Measurements from ENCODE around the gene PCBP3. TPM values are rescaled to one million over a fixed set of nuclear protein-coding genes. Genes with fewer than 3 reads are reported as not detected.

Gene PCBP3
- total RNA-seq, 4 donors from 2014 or later, result 0.77 to 8.6 (median 3.2) TPM; not detected in 1

DNA sequence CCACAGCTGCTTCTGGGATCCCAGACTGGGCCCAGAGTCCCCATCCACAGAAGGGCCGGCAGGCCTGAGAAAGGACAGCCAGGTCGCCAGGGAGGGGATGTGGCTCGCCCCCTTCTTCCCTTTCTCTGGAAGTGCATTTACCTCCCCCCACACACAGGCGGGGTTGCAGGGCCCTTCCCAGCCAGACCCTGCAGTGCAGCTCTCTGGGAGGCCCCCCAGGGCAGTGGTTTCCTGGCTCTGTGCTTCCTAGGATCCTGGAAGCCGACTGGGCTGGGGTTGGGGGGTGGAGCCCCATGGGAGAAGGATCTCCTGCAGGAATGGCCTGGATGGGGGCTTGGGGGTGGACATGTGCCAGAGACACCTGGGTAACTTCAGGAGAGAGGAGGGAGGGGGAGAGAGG is 333.9 kb downstream of the PCBP3 start:
- peak; percentile 81 to 88 for DNase-seq
- intact Hi-C loops (cut with DNase I; ENCODE audit: low total_unique reads), result loop anchor here (10.0 kb wide), 1 partner anchor 247 kb away; the partner anchor contains the start of gene LSS
- Histone ChIP-seq H3K4me1 (peaks cover 0 to 18% of the 10 kb centered on the region in 2 donors), H3K4me3 (peak overlapping the region in 1 of 2 donors; percentile 11), H3K36me3 (no peaks in the 10 kb centered on the region), H3K27me3 (no peaks in the 10 kb centered on the region), H3K9me3 (no peaks in the 10 kb centered on the region), H3K27ac (peak overlapping the region; percentile 96 to 98)
- TF ChIP-seq POLR2A (IDR thresholded peaks at IDR 0.05), result peak in 1 of 2 donors; percentile 19
- TF ChIP-seq, protein P1, sequence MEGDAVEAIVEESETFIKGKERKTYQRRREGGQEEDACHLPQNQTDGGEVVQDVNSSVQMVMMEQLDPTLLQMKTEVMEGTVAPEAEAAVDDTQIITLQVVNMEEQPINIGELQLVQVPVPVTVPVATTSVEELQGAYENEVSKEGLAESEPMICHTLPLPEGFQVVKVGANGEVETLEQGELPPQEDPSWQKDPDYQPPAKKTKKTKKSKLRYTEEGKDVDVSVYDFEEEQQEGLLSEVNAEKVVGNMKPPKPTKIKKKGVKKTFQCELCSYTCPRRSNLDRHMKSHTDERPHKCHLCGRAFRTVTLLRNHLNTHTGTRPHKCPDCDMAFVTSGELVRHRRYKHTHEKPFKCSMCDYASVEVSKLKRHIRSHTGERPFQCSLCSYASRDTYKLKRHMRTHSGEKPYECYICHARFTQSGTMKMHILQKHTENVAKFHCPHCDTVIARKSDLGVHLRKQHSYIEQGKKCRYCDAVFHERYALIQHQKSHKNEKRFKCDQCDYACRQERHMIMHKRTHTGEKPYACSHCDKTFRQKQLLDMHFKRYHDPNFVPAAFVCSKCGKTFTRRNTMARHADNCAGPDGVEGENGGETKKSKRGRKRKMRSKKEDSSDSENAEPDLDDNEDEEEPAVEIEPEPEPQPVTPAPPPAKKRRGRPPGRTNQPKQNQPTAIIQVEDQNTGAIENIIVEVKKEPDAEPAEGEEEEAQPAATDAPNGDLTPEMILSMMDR (IDR thresholded peaks at IDR 0.05), result no peak

DNA sequence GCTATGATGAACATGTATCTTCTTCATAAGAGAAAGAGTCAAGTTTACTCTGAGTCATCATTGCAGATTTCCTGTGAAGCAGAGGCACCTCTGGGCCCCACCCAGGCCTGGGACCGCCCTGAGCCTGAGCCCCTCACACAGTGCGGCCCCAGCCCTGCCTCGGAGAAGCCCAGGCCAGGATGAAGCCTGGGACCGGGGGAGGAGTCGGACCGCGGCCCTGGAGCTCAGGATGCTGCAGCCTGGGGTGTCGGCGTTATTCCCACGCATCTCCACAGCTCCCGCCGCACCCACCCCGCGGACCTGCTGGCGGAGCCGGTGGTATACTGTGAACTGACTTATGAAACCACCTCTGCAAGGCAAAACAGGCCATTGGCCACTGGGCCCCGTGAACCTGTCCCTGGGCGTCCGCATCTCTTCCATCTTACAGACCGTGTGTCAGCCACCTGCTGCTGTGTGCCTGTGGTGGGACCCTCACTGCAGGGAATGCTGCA is 335.7 kb downstream of the PCBP3 start:
- H3K27ac ChIP-seq, result peak overlapping the region; percentile 96 to 98
- TF ChIP-seq, protein P1 (IDR thresholded peaks at IDR 0.05), result no peak
- no peak for TF ChIP-seq POLR2A (IDR thresholded peaks at IDR 0.05)
- no peaks in the 10 kb centered on the region for H3K36me3 ChIP-seq
- intact Hi-C loops (cut with DNase I; ENCODE audit: low total_unique reads), result loop anchor here (10.0 kb wide), 1 partner anchor 246 kb away; the partner anchor contains the start of gene LSS
- peaks cover 0 to 17% of the 10 kb centered on the region in 2 donors for H3K4me1 ChIP-seq
- peak; percentile 60 to 62 for DNase-seq
- H3K4me3 ChIP-seq, result no peak overlapping the region
- H3K27me3 ChIP-seq, result no peaks in the 10 kb centered on the region
- H3K9me3 ChIP-seq, result no peaks in the 10 kb centered on the region

DNA sequence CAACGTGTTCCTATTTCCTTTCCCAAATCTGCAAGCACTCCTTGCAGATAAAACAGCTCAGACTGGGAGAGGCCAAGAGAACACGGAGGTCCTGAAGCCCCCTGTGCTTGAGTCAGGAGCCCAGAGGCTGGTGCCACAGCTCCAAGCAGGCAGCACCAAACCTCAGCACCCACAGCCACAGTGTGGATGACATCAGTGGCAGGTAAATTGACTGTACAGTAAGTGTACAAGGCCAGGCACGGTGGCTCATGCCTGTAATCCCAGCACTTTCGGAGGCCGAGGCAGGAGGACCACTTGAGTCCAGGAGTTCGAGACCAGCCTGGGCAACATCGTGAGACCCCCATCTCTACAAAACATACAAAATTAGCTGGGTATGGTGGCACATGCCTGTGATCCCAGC is 336.1 kb downstream of the PCBP3 start:
- intact Hi-C loops (cut with DNase I; ENCODE audit: low total_unique reads), result loop anchor here (5.0 to 10.0 kb wide), 2 partner anchors 73 to 245 kb away; partner anchors contain the start of gene LSS
- peak overlapping the region; percentile 96 to 98 for H3K27ac ChIP-seq
- TF ChIP-seq, protein P1 (IDR thresholded peaks at IDR 0.05), result no peak
- TF ChIP-seq POLR2A (IDR thresholded peaks at IDR 0.05), result no peak

DNA sequence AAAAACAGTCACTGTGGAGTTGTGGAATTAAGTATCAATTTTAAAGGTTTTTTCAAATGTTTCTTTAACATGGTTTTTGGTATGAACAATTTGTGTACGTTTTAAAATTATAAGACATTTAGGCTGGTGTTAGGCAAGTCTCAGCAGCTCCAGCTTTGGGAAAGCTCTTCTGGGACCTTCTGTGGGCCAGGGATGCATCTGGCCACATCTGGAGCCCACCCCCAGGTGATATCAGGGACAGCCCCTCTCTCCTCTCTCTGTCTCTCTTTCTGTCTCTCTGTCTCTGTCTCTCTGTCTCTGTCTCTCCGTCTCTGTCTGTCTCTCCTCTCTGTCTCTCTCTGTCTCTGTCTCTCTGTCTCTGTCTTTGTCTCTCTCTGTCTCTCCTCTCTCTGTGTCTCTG is 336.7 kb downstream of the PCBP3 start:
- Histone ChIP-seq H3K27ac (peak overlapping the region; percentile 96 to 98), H3K4me1 (peaks cover 0 to 20% of the 10 kb centered on the region in 2 donors), H3K4me3 (no peak overlapping the region), H3K36me3 (no peaks in the 10 kb centered on the region), H3K27me3 (no peaks in the 10 kb centered on the region), H3K9me3 (no peaks in the 10 kb centered on the region)
- intact Hi-C loops (cut with DNase I; ENCODE audit: low total_unique reads), result loop anchor here (5.0 kb wide), 1 partner anchor 72 kb away; no protein-coding TSS in a partner anchor
- TF ChIP-seq, protein P1 (IDR thresholded peaks at IDR 0.05), result no peak
- no peak for DNase-seq

More for the DNA sequence above, 336.1 kb downstream of the PCBP3 start:
- Histone ChIP-seq H3K9me3 (no peaks in the 10 kb centered on the region), H3K4me3 (no peak overlapping the region), H3K4me1 (peaks cover 0 to 20% of the 10 kb centered on the region in 2 donors), H3K36me3 (no peaks in the 10 kb centered on the region), H3K27me3 (no peaks in the 10 kb centered on the region)
- peak in 1 of 2 donors; percentile 23 for DNase-seq

DNA sequence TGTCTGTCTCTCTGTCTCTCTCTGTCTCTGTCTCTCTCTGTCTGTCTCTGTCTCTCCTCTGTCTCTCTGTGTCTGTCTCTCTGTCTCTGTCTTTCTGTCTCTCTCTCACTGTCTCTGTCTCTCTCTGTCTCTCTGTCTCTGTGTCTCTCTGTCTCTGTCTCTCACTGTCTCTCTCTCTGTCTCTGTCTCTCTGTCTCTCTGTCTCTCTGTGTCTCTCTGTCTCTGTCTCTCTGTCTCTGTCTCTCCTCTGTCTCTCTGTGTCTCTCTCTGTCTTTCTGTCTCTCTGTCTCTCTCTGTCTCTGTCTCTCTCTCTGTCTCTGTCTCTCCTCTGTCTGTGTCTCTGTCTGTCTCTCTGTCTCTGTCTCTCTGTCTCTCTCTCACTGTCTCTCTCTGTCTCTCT is 337.2 kb downstream of the PCBP3 start:
- no peak for DNase-seq
- TF ChIP-seq POLR2A (IDR thresholded peaks at IDR 0.05), result no peak
- TF ChIP-seq, protein P1 (IDR thresholded peaks at IDR 0.05), result no peak
- H3K4me3 ChIP-seq, result peak overlapping the region; percentile 32 to 44
- H3K27ac ChIP-seq, result peak overlapping the region; percentile 96 to 98
- no peaks in the 10 kb centered on the region for H3K9me3 ChIP-seq
- peaks cover 0 to 20% of the 10 kb centered on the region in 2 donors for H3K4me1 ChIP-seq
- no peaks in the 10 kb centered on the region for H3K27me3 ChIP-seq
- intact Hi-C loops (cut with DNase I; ENCODE audit: low total_unique reads), result loop anchor here (5.0 kb wide), 1 partner anchor 72 kb away; no protein-coding TSS in a partner anchor
- H3K36me3 ChIP-seq, result no peaks in the 10 kb centered on the region
